Stimulated activated CD8-positive, alpha-beta memory T cell treated with anti-CD3 and anti-CD28 coated beads, Interleukin-15, amount 100 ng/mL, for 1 hour (primary cell): ENCODE results near the gene ALDOA.
"Not testable (repeated sequence)": the region's sequence is repeated elsewhere in the genome, so short reads cannot be mapped to it uniquely, and the experiment has no call there.

Experiments
- DNase-seq: peaks from one replicate; pipeline ENCODE4 v3.0.0-alpha.2; 2020; ENCODE audit warnings: low read depth

Gene ALDOA

DNA sequence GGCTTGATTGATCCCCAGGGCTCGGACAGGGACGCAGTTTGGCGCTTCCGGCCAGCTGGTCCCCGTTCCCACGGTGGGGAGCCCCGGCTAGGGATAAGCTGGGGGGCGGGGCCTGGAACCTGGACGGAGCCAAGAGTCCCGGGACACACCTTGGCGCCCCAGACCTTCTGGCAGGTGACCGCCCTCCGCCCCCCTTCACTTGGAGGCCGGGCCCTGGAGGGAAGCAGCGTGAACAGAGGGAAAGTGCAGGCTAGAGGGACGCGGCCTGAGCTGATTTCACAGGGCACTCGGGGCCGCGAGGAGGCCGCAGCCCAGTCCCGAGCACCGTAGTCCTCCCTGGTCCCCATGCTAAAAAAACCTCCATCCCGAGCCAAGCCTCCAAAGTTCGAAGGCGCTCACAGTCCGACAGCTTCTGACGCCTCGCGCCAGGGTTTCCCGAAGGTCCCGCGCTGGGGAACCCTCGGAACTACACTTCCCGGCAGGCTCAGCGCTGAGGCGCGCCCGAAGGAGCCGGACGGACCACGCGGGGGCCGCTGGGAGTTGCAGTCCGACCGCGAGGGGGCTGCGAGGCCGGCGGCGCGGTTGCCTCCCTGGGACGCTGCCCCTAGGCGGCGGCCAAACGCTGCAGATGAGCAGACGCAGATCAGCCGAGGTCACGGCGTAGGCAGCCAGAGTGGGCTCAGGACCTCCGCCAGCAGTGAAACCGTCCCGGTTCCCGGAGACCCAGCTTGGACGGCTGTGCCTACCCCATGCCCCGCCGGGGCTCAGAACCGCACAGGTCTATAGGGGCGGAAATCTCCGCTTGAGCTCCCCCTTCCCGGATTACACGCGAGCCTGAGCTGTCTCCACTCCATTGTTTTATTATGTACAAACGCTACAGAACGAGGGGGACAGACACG lies 26.2 kb downstream of the ALDOA start, which contains the start of gene TBX6:
Gene TBX6, minus strand, starts transcription at position 451 of the 899 bp plus-strand sequence. CDS start 731 bp downstream, outside the sequence.
- DNase-seq: peak; percentile 82

DNA sequence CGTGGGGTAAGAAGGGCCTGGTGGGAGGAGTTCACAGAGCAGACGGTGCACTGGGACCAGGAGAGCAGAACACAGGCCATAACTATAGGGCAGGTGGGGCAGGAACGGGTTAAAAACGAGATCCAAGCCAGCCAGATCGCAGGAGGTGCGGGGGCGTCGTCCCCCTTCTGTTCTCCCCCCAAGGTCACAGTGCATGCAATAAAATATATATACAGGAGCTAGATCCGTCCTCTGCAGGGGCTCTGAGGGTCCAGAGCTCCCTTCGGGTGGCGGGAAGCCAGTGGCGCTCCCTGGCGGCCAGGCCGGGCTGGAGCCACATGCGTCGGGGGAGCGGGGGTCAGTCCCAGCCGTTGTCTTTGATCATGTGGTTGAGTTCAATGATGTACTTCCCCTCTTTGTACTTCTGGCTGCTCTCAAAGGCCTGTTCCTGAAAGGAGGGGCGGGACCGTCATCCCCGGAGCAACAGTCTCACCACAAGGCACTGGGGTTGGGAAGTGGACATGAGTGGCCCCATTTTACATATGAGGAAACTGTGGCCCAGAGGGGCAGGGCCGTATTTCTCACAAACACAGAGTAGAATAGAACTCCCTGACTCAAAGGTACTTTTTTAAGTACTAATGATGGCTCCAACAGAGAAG lies 26.9 kb downstream of the ALDOA start:
- no peak for DNase-seq

DNA sequence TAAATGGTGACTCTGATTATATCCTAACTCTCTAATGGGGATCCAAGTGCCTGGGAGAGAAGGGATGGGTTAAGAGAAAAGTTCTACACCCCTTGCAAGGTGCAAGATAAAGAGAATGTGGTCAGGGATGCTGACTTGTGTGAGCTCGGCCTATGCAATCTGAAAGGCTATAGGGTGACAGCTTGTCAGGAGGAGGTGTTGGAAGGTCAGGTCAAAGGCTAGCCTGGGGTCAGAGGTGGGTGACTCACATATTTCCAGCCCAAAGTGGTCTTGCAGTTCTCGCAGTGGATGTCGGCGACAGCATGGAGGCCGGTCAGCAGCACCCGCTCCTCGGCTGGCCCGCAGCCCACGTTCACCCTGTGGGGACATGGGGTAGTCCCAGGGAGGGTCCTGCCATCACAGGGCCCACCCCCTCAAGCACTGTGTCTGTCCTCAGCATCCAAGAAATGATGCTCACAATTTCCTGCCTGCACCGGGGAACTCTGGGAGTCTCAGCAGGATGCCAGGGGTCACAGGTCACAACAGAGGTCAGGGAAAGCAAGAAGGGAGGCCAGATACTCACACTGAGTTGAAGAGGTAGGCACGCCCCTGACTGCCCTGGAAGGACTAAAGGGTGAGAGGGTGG lies 29.1 kb downstream of the ALDOA start:
- DNase-seq: no peak

DNA sequence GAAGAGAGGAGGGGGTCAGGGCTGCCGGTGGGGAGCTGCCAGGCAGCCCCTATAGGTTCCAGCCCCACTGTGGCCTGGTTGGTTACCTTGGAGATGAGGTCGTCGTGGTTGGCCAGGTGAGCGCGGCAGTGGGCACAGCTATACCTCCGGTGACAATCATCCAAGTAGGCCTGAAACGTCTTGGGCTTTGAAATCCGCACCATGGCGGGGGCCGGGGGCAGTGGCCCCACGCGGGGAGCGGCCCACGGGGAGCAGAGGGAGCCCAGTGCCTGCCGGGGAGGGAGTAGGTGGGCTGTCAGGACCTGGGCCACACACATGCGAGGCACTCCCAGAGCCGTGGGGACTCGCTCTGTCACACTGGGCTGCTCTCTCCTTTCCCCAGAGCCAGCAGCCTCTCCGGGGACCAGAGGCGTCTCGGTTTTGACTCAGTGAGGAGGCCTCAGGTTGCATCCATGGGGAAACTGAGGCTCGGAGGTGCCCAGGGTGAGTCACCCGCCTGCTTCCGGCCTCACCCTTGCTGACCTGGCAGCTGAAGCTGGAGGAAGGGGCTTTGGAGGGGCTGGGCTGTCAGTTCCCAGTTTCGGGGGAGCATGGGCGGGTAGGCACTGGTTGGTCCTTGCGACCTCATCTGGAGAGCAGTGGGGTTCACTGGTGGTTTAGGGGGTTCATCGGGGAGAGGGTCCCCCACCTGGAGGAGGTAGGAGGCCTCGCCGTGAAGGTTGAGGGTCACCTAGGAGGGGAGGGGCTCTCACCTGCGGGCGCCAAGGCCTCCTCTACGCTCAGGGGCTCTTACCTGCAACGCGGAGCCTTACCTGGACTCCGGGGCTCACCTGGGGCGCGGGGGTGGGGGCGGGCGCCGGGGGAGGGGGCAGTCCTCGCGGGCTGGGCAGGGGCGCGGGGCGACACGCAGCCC lies 29.9 kb downstream of the ALDOA start:
- no peak for DNase-seq

DNA sequence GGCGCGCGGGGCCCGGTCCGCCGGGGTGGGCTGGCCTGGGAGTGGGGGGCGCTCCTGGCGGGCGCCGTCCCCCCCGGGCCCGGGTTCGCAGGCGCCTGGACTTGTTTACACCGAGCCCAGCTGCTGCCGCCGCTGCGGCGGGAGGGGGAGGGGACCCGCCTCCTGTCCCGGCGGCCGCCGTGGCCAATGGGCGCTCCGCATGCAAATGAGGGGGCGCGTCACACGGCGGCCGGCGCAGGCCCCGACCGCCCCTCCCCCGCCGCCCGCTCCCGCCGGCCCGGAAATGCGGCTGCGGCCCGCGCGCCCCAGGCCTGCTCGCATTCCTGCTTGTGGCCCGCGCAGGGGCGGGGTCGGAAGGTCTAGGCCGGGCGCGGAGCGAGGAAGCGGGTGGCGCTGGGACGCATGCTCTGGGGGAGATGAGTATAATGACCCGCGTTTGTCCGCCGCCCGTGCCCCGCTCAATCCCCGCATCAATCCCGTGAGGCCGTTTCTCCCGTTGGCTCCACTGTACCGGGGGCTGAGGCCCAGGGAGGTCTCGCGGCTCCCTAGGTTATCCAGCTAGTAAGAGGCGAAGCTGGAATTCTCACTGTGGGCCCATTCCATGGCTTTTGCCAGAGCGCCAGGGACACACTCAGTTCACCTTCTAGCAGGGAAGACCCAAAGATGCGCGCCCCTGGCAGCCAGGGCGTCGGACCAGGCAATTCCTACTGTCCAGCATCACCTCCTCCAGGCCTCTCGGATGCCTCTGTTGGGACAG lies 30.7 kb downstream of the ALDOA start, which contains the start of gene YPEL3:
Gene YPEL3, minus strand, starts transcription at position 109 of the 757 bp plus-strand sequence. CDS start 731 bp downstream, outside the sequence.
- peak; percentile 69 for DNase-seq

DNA sequence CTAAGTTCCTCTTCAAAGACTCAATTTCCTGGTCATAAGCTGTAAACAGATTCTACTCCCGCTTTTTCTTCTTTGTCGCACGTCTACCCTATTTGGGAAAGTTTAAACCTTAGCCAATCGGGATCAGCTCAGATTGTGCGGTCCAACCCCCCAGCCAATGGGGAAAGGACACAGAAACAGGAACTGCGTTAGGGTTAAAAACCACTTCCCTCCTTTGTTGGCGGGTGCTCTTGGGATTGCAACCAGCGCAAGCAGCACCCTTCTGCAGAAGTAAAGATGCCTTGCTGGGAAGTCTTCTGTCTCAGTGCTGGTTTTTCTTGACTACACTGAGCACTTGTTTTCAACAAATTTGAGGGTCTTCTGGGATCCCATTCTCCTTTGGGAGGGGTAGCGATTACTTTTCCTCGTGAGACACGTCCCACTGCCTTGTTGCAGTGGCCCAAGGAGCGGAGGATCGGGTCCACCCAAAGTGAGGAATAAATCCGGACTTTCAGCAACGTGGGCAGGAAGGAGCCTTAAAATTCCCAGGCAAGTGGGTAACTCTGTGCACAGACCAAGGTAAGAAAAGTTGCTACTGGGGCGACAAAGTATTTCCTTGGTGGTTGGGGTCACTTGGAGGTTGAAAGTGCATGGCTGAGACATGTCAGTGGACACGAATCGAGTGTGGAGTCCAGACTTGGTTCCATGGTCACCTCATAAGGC lies 31.5 kb downstream of the ALDOA start:
- no peak for DNase-seq

DNA sequence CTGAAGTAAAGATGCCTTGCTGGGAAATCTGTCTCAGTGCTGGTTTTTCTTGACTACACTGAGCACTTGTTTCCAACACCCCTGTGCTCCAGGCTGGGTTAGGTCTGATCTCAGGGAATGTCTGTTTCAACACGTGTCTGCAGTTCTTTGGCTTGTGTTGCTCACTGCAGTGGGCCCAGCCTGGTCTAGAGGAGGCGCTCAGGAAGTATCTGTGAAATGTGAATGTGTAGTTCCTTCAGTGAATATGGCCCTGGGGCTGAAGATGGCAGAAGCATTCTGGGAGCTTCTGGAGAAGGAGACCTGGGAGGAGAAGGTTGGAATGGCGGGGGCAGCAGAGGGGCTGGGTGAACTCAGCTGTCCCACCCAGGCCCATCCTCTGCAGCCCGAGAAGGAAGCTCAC lies 38.5 kb downstream of the ALDOA start:
- DNase-seq: no peak

DNA sequence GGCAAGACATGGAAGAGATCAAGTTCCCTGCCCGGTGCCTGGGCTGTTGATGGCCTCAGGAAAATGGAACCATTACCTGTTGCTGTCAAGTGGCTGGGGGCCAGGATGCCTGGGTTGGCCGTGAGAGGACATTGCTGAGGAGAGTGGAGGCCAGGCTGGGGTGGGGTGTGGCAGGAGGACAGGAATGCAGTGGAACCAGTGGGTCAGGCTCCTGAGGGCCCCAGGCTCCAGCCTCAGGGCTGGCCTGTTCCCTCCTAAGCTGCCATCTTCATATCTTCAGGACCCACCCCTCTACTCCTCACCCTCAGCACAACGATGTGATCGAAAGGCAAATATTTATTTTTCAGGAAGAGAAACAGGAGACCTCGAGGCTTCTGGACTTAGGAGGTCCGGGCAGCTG lies 38.9 kb downstream of the ALDOA start:
- DNase-seq: no peak

DNA sequence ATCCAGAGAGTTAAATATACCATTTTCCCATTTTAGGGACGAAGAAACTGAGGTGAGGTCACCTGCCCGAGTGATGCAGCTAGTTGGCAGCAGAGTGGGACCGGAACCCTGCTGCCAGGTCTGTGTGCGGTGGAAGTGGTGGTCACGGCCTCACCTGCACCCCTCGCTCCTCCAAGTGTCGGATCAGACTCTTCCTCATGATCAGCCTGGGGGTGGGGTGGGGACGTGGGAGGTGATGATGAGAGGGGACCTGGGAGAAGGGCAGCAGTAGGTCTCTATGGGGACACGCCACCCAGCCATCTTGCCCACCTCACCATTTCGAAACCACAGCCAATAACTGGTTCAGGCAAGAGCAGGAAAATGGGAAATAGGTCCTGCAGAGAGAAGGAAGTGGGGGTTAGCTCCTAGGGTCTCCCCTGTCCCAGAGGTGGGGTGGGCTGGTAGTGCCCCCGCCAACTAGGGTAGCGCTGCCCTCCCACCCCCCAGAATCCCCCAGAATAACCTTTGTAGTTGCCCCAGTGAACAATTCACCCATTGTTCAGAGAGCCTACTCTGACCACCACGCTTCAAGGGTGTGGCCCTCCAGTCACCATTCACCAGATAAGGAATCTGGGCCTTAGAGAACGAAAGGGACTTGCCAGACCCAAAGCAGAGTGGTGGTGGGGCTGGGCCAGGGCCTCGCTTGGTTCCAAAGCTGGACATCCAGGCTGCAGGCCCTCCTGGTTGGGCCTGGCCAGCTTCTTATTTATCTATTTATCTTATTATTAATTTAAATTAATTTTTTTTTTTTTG lies 42.7 kb downstream of the ALDOA start:
- DNase-seq: no peak

DNA sequence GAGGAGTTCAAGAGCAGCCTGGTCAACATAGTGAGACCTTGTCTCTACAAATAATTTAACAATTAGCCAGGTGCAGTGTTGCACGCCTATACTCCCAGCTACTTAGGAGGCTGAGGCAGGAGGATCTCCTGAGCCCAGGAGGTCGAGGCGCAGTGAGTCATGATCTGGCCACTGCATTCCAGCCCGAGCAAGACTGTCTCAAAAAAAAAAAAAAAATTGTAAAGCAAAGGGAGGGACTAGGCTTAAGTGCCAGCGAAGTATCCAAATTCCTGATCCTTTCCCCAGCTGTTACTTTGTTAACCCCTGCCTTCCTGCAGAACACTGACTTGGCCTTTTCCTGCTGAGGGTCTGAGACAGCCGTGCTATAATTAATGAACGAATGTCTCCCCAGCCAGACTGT lies 45.1 kb downstream of the ALDOA start:
- no peak for DNase-seq

DNA sequence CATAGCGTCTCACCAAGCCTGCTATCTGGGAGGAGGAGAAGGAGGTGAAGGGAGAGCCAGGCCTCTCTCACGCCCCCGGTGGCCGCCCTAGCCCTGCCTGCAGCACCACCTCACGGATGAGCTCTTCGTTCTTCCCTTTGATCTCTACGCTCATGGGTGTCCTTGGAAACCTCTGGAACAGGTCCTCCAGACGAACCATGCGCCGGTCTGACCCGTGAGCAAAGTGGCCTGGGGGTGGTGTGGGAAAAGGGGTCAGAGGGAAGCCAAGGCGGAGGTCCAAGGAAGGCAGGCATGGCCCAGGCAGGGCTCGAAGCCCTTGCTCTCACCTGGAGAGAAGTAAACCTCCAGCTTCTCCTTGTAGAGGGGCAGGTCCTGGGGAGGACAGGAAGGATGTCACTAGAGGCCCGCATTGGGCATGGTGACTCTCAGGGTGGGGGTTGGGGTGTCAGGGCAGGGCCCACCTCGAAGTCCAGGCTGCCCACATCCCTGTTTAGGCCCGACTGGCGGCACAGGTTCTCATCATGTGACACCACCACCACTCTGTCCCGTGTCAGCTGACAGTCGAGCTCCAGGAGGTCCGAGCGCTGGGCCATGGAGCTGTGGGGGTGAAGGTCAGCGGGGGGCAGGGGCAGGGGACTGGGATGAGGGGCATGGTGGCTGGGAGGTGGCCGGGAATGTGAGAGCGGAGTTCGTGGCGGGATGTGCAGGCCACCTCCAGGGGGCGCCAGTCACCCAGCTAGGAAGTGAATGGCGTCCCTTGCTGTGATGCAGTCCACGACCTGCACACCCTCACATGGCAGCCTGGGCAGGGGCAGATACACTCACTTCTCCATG lies 46.9 kb downstream of the ALDOA start:
- DNase-seq: no peak

DNA sequence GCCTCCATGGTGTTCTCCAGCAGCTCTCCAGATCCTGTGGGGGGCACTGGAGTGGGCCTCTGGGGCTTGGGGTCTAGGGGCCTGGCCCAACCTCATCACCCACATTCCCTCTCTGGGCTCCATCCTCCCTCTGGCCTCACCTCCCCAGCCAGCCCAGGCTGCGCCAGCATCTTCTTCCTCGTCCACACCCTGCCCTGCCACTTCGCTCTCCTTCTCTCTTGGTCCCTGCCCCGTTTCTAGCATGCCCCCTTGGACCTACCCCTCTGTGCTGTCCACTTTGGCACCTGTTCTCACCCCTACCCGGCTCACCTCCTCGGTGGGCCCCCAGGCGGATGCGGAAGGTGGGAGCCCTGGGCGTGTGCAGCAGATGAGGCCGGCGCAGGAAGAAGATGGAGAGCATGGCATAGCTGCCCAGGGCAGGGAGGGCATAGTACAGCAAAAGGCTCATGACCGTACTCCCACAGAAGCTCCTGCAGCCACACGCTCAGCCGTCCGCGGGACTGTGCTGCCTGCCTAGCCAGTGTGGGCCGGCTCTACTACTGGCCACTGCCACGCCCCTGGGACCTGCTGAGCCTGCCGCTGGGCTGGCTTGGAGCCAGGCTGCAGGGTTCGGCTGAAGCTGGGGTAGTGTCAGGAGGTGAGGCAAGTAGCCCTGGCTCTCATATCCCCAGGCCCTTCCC lies 47.6 kb downstream of the ALDOA start, which contains the start of gene GDPD3:
Gene GDPD3, minus strand, starts transcription at position 507 of the 680 bp plus-strand sequence. Its CDS starts 59 bp downstream, at position 448.
- no peak for DNase-seq

DNA sequence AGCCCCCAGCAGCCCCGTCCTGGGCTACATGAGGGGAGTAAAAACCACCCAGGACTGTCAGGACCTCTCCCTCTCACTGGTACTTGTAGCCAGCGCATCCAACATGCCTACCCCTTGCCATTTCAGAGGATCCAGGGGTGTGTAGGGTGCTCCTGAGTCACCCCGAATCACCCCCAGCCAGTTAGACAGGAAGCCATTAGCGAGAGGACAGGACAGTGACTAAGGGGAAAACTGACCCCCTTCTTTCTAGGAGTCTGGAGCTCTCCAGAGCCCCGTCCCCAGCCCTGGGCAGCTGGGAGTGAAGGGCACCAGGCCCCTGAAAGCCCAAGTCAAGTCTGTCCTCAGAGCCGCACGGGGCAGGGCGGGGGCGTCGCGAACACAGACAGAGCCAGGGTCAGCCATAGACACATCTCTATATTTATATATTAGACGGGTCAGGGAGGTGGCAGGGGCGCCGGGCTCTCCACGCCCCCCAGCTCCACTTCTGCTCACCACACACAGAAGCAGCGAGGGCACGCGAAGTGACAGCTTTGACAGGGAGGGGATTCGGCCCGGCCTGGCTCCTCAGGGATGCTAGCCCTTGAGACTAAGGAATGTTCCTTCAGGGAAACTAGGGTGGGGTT lies 48.3 kb downstream of the ALDOA start:
- no peak for DNase-seq

DNA sequence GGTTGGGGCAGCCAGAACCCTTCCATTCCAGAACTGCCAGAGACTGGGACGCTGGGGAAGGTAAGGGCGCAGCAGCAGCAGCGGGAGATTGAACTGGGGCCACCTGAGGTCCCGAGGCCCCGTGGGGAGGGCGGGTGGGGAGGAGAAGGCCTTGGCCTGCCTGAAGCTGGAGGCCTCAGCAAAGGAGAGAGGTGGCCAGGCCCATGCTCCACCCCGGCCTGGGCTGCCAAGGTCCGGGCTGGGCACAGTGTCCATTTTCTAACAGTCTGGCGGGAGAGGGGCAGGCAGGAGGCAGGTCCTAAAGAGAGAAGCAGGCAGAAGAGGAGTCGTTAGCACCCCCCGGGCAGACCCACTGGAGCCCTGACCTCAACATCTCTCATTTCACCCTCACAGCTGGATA lies 48.9 kb downstream of the ALDOA start:
- DNase-seq: no peak

DNA sequence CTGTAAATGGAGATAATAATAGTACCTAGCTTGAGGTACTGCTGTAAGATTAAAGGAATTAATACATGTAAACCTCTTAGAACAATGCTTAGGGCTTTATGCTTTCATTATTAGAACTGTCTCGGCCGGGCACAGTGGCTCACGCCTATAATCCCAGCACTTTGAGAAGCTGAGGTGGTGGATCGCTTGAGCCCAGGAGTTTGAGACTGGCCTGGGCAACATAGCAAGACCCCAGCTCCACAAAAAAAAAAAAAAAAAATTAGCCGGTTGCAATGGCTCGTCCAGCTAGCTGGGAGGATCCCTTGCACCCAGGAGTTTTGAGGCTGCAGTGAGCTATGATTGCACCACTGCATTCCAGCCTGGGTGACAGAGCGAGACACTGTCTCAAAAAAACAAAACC lies 49.3 kb downstream of the ALDOA start:
- DNase-seq: not testable (repeated sequence)

DNA sequence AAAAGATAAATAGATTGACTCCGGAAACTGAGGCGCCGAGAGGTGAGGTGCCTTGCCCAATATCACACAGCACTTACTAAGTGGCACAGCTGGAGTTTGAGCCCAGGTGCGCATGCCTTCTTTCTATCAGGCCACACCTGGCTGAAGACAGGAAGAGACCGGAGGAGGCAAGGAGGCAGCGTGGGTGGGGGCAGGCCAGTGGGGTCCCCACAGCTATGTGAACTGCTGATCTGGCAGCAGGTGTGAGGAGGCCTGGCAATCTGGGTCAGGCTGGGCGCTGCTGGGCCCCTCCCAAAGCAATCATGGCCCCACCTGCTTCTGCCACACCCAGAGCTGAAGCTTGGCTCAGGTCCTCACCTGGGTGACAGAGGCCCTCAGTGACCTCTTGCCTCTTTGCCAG lies 49.7 kb downstream of the ALDOA start:
- DNase-seq: no peak
